T-cell (primary cell): ENCODE measurements around the gene EEF2. TPM values are rescaled to one million over a fixed set of nuclear protein-coding genes. Genes with fewer than 3 reads are reported as not detected.
"Not testable (repeated sequence)": the region's sequence is repeated elsewhere in the genome, so short reads cannot be mapped to it uniquely, and the experiment has no call there.

Source experiments
- ATAC-seq, 4 experiments: fragments of 200-7000 bp in 3 of 4; fragments of 150-1000 bp in 1 of 4; cut with Tn5 transposase; replicated peaks in 1 of 4; 1 replicate in 3 of 4; 2 replicates in 1 of 4; pipeline ENCODE4 v1.10.0; 2021; ENCODE audit warnings: moderate library complexity in 3 of 4, mild to moderate bottlenecking in 2 of 4, moderate number of reproducible peaks in 1 of 4
- CTCF ChIA-PET, 2 donors: fragments of 300-600 bp; sonication (Branson Sonifier 250); formaldehyde crosslinking; loops; one replicate each; lab custom pipeline; 2022; ENCODE audit warnings: antibody characterized with exemption in 2 of 2; lab: Charles Lee
- POLR2A ChIA-PET, 2 donors: fragments of 300-600 bp; sonication (Branson Sonifier 250); formaldehyde crosslinking; loops; one replicate each; lab custom pipeline; 2022; ENCODE audit warnings: antibody characterized with exemption in 2 of 2; lab: Charles Lee
- DNase-seq, 35 experiments: peaks; one replicate each; pipeline versions ENCODE4 v3.0.0 to v3.0.0-alpha.2; 2013 to 2023
- H3K27ac ChIP-seq: one replicate; pipeline ENCODE4 v1.5.1; 2013; ENCODE audit warnings: low read length
- H3K27me3 ChIP-seq, 2 experiments: replicated peaks in 1 of 2; 1 replicate in 1 of 2; 2 replicates in 1 of 2; pipeline versions ENCODE4 v1.6.1 to v1.7.0; 2013; ENCODE audit warnings: low read length in 1 of 2, mixed read lengths in 1 of 2; ENCODE audit not compliant: control insufficient read depth in 2 of 2, insufficient read depth in 2 of 2; ENCODE audit errors: extremely low read depth in 1 of 2
- H3K36me3 ChIP-seq, 2 donors: 1 replicate in 1 of 2; 2 replicates in 1 of 2; pipeline versions ENCODE4 v1.6.1 to v1.7.0; 2013; ENCODE audit warnings: low read length in 1 of 2; ENCODE audit not compliant: control insufficient read depth in 2 of 2, insufficient read depth in 1 of 2; ENCODE audit errors: extremely low read depth in 1 of 2
- H3K4me1 ChIP-seq, 2 experiments: 1 replicate in 1 of 2; 2 replicates in 1 of 2; pipeline versions ENCODE4 v1.6.1 to v1.7.0; 2013; ENCODE audit warnings: low read length in 2 of 2, mixed read lengths in 1 of 2; ENCODE audit not compliant: insufficient read depth in 2 of 2, control insufficient read depth in 1 of 2; ENCODE audit errors: extremely low read depth in 1 of 2
- H3K4me3 ChIP-seq, 2 donors: 1 replicate in 1 of 2; 2 replicates in 1 of 2; pipeline versions ENCODE4 v1.5.1 to v1.7.0; 2013; ENCODE audit warnings: mild to moderate bottlenecking in 2 of 2, low read length in 1 of 2, moderate library complexity in 1 of 2; ENCODE audit not compliant: control insufficient read depth in 1 of 2; ENCODE audit errors: extremely low read depth in 1 of 2
- H3K9me3 ChIP-seq: 2 replicates; pipeline ENCODE4 v1.7.0; 2013
- H3K27ac Mint-ChIP-seq, 2 donors: one replicate each; pipeline ENCODE4 v1.8.0; 2020 to 2021; ENCODE audit warnings: mild to moderate bottlenecking in 2 of 2, mixed read lengths in 2 of 2
- H3K27me3 Mint-ChIP-seq, 2 donors: one replicate each; pipeline ENCODE4 v1.8.0; 2021 to 2022; ENCODE audit warnings: mixed read lengths in 2 of 2
- H3K36me3 Mint-ChIP-seq: one replicate; pipeline ENCODE4 v1.8.0; 2021; ENCODE audit warnings: mixed read lengths
- H3K4me1 Mint-ChIP-seq, 3 donors: one replicate each; pipeline ENCODE4 v1.8.0; 2020 to 2022; ENCODE audit warnings: mixed read lengths in 3 of 3, mild to moderate bottlenecking in 1 of 3
- H3K4me3 Mint-ChIP-seq, 3 donors: one replicate each; pipeline ENCODE4 v1.8.0; 2020 to 2022; ENCODE audit warnings: mild to moderate bottlenecking in 3 of 3, mixed read lengths in 3 of 3, moderate library complexity in 3 of 3
- H3K9me3 Mint-ChIP-seq, 3 donors: one replicate each; pipeline ENCODE4 v1.8.0; 2020 to 2022; ENCODE audit warnings: mixed read lengths in 3 of 3
- WGBS: methylation state at CpG from one replicate; pipeline ENCODE4 v1.1.5; 2013; ENCODE audit warnings: missing lambda C conversion rate; ENCODE audit not compliant: insufficient coverage; 5-methylcytosine and 5-hydroxymethylcytosine counted together
- total RNA-seq, 35 experiments: library from RNA in 6 of 35; stranded (reverse) in 6 of 35; fragments of 120-200 nt in 1 of 35; gene quantifications; one replicate each; pipeline versions ENCODE4 v1.2.1 to v1.2.4 and lab custom pipeline; 2013 to 2026

EEF2 gene
- total RNA-seq, 5 donors from 2014 or later (not counting 1 experiment from before 2014, with no cell fraction given), result 2,379 to 2,775 (median 2,439) TPM

DNA sequence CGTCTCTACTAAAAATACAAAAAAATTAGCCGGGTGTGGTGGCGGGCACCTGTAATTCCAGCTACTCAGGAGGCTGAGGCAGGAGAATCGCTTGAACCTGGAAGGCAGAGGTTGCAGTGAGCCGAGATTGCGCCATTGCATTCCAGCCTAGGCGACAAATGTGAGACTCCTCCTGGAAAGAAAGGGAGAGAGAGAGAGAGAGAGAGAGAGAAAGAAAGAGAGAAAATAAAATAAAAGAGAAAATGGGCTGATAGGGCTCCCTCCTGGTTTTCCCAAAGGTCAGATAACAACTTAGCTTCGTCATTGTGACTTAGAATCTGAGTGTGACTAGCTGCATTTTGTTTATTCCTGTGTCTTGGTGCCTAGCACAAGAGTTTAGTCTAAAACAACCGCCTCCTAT lies 20.2 kb upstream of the EEF2 start:
- H3K36me3 Mint-ChIP-seq, H3K4me3 ChIP-seq, H3K27me3 ChIP-seq, POLR2A ChIA-PET, ATAC-seq, H3K9me3 ChIP-seq, H3K27ac ChIP-seq, H3K9me3 Mint-ChIP-seq, H3K27me3 Mint-ChIP-seq, DNase-seq, H3K36me3 ChIP-seq: not testable (repeated sequence)
- WGBS, result 98% methylated on average over 5 of the region's 9 CpGs
- H3K4me3 Mint-ChIP-seq, result peak overlapping the region; percentile 31 to 82 (median 45)
- H3K27ac Mint-ChIP-seq, result peak overlapping the region in 1 of 2 donors; percentile 63
- H3K4me1 ChIP-seq, result peaks cover 6 to 34% of the 10 kb centered on the region in 2 experiments
- peaks cover 16 to 23% (median 22%) of the 10 kb centered on the region in 3 donors for H3K4me1 Mint-ChIP-seq
- CTCF ChIA-PET, result interaction anchor here (0.6 to 2.9 kb wide), 3 partner anchors 17 to 43 kb away, joined by 4 to 19 read pairs (median 7); no protein-coding TSS in a partner anchor

GRCh38 chr19:4000798-4001197 lies 15.5 kb upstream of the EEF2 start:
- H3K36me3 Mint-ChIP-seq, H3K4me3 ChIP-seq, DNase-seq, H3K27me3 ChIP-seq, H3K27ac ChIP-seq, POLR2A ChIA-PET, H3K4me1 ChIP-seq, H3K4me1 Mint-ChIP-seq, H3K27me3 Mint-ChIP-seq, H3K9me3 ChIP-seq, H3K4me3 Mint-ChIP-seq, ATAC-seq, H3K27ac Mint-ChIP-seq, H3K36me3 ChIP-seq, H3K9me3 Mint-ChIP-seq: not testable (repeated sequence)
- CTCF ChIA-PET, result interaction anchor here (0.7 to 1.2 kb wide), 3 partner anchors 16 to 210 kb away, joined by 3 to 6 read pairs (median 5); partner anchors contain the start of gene EEF2 (in 1 of the 2)
- WGBS, result 100% methylated on average over 2 of the region's 5 CpGs

GRCh38 chr19:3998667-3999412 lies 13.6 kb upstream of the EEF2 start:
- CTCF ChIA-PET, result interaction anchor here in 1 of 2 donors (0.7 kb wide), 1 partner anchor 11 kb away, joined by 3 read pairs; no protein-coding TSS in a partner anchor
- H3K36me3 Mint-ChIP-seq, H3K27me3 ChIP-seq, H3K9me3 ChIP-seq, POLR2A ChIA-PET, H3K27me3 Mint-ChIP-seq, H3K4me1 Mint-ChIP-seq, H3K4me3 ChIP-seq, H3K9me3 Mint-ChIP-seq, H3K27ac ChIP-seq, H3K36me3 ChIP-seq, DNase-seq, H3K4me3 Mint-ChIP-seq, H3K27ac Mint-ChIP-seq, ATAC-seq, H3K4me1 ChIP-seq: not testable (repeated sequence)
- 85% methylated on average over 21 of the region's 29 CpGs for WGBS

GRCh38 chr19:3995607-3996006 lies 10.3 kb upstream of the EEF2 start:
- no peak for ATAC-seq
- no peak for DNase-seq
- CTCF ChIA-PET, result no interaction called here
- Histone ChIP-seq H3K27ac (no peak overlapping the region), H3K36me3 (no peaks in the 10 kb centered on the region), H3K4me1 (no peaks in the 10 kb centered on the region), H3K9me3 (no peaks in the 10 kb centered on the region), H3K4me3 (no peak overlapping the region), H3K27me3 (no peaks in the 10 kb centered on the region)
- 100% methylated on average over 3 of the region's 6 CpGs for WGBS
- H3K27me3 Mint-ChIP-seq, result no peaks in the 10 kb centered on the region
- H3K27ac Mint-ChIP-seq, result no peak overlapping the region
- no peak overlapping the region for H3K4me3 Mint-ChIP-seq
- peaks cover 5 to 7% (median 5%) of the 10 kb centered on the region in 3 donors for H3K4me1 Mint-ChIP-seq
- no peaks in the 10 kb centered on the region for H3K36me3 Mint-ChIP-seq
- H3K9me3 Mint-ChIP-seq, result no peaks in the 10 kb centered on the region
- POLR2A ChIA-PET, result interaction anchor here in 1 of 2 donors (0.6 to 0.7 kb wide), 2 partner anchors 272 to 1614 kb away, joined by 4 read pairs; no protein-coding TSS in a partner anchor

DNA sequence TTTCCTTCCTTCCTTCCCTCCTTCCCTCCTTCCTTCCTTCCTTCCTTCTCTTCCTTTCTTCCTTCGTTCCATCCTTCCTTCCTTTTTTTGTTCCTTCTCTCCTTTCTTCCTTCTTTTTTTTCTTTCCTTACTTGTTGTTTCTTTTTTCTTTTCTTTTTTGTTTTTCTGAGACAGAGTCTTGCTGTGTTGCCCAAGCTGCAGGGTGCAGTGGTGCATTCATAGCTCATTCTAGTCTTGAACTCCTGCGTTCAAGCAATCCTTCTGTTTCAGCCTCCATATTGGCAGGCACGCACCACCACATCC lies 5.5 kb upstream of the EEF2 start:
- WGBS, result 0% methylated on average over 1 of the region's 3 CpGs
- H3K4me1 ChIP-seq, result peaks cover 13 to 29% of the 10 kb centered on the region in 2 experiments
- Mint-ChIP-seq H3K9me3 (no peaks in the 10 kb centered on the region), H3K4me3 (peak overlapping the region in 1 of 3 donors; percentile 21), H3K27me3 (no peaks in the 10 kb centered on the region), H3K4me1 (peaks cover 25% of the 10 kb centered on the region in 3 donors), H3K27ac (no peak overlapping the region), H3K36me3 (no peaks in the 10 kb centered on the region)
- POLR2A ChIA-PET, result interaction anchor here (0.6 to 1.1 kb wide), 4 partner anchors 21 to 1827 kb away, joined by 3 to 13 read pairs (median 8); no protein-coding TSS in a partner anchor
- no peaks in the 10 kb centered on the region for H3K27me3 ChIP-seq
- no peak for ATAC-seq
- H3K4me3 ChIP-seq, result no peak overlapping the region
- H3K36me3 ChIP-seq, result no peaks in the 10 kb centered on the region
- CTCF ChIA-PET, result interaction anchor here in 1 of 2 donors (0.7 to 1.8 kb wide), 2 partner anchors 15 to 17 kb away, joined by 3 to 6 read pairs; partner anchors contain the start of gene PIAS4
- no peaks in the 10 kb centered on the region for H3K9me3 ChIP-seq
- no peak for DNase-seq
- H3K27ac ChIP-seq, result no peak overlapping the region

DNA sequence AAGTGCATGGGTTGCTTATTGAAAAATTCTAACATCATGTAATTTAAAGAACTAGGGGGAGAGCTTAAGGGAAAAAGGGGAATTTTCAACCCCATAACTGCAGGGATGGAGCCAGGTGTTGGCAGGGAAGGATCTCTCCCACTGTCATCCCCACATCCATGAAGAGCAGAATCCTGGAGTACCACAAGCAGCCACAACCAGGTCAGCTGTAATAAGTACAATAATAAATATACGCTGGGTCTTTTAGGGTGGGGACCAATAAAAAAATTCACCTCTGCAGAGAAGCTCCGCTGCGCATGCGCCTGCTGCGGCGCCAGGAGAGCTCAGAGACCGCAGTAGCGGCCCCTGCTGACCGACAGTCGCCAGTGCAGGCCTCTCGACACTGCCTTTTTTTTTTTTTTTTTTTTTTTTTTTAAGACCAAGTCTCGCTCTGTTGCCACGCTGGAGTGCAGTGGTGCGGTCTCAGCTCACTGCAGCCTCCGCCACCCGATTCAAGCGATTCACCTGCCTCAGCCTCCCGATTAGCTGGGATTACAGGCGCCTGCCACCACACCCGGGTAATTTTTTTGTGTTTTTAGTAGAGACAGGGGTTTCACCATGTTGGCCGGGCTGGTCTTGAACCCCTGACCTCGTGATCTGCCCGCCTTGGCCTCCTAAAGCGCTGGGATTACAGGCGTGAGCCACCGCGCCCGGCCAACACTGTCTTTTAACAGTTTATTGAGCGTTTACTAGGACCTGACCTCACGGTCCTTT lies 2.5 kb upstream of the EEF2 start:
- ATAC-seq (peak; percentile 29 to 50 (median 31)), DNase-seq (peak; percentile 78 to 96 (median 87))
- H3K4me1 Mint-ChIP-seq, result peaks cover 48 to 52% (median 49%) of the 10 kb centered on the region in 3 donors
- Histone ChIP-seq H3K27ac (peak overlapping the region; percentile 52), H3K9me3 (no peaks in the 10 kb centered on the region), H3K4me1 (peaks cover 26 to 52% of the 10 kb centered on the region in 2 experiments), H3K36me3 (peaks cover 10 to 15% of the 10 kb centered on the region in 2 donors), H3K27me3 (no peaks in the 10 kb centered on the region), H3K4me3 (peak overlapping the region; percentile 89 to 90)
- H3K27ac Mint-ChIP-seq, result peak overlapping the region; percentile 82 to 85
- H3K4me3 Mint-ChIP-seq, result peak overlapping the region; percentile 75 to 95 (median 92)
- ChIA-PET CTCF (interaction anchor here (0.5 to 1.7 kb wide), 35 partner anchors 12 to 1735 kb away, joined by 3 to 21 read pairs (median 5); partner anchors contain the start of genes CHAF1A (in 1 of the 2), DAPK3 (in 1 of the 2), MRPL54 (in 1 of the 2) and PIAS4 (in 1 of the 2)), POLR2A (interaction anchor here (0.6 to 1.4 kb wide), 11 partner anchors 17 to 415 kb away, joined by 3 to 13 read pairs (median 5); partner anchors contain the start of genes CHAF1A (in 1 of the 2), DAPK3 (in 1 of the 2) and YJU2 (in 1 of the 2))
- H3K9me3 Mint-ChIP-seq, result no peaks in the 10 kb centered on the region
- H3K36me3 Mint-ChIP-seq, result peaks cover 22% of the 10 kb centered on the region
- WGBS, result 13% methylated on average over 13 of the region's 30 CpGs
- no peaks in the 10 kb centered on the region for H3K27me3 Mint-ChIP-seq
